Astrocyte of the hippocampus (primary cell): ENCODE data around the gene ADARB2.
"Not testable (repeated sequence)": the region's sequence is repeated elsewhere in the genome, so short reads cannot be mapped to it uniquely, and the experiment has no call there.

Experiments used
- DNase-seq: peaks from one replicate; pipeline ENCODE4 v3.0.0; 2011; ENCODE audit warnings: low read depth, low spot score

Gene ADARB2

DNA sequence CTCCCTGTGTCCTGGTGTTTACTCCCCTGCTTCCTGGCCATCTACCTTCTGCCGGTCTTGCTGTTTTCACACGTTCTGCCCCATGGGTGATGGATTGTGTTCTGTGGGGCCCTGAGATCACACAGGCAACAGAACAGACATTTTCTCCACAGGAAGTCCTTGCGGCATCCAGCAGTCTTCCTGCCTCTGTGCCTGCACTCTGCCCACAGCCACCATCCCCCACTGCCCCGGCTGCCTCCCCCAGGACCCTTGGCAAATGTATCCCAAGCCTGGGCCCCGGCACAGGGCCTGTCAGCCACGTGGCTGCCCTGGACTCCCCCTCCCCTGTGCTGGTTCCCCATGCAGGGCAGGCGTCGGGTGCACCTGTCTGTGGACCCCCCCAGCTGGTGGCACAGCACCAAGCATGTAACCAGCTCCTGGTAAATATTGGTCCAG is 497.0 kb downstream of the ADARB2 start:
- DNase-seq: no peak

DNA sequence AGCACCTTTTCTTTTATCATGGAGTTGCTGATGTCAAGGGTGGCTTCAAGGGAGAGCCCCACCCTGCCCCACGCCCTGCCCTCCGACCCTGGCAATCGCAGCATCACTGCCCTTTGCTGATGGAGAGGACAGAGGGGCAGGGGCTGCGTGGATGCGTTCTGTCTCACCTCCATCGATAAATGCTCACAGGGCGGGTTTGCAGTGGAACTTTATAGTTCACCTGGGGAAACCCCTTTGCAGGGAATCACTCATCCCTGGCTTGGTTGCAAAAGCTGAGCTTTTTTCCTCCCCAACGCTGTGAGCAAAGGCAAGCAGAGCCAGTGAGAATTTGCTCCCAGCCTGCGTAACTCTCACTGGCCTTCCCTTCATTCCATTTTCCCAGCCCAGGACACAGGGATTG is 504.3 kb downstream of the ADARB2 start:
- DNase-seq: no peak

DNA sequence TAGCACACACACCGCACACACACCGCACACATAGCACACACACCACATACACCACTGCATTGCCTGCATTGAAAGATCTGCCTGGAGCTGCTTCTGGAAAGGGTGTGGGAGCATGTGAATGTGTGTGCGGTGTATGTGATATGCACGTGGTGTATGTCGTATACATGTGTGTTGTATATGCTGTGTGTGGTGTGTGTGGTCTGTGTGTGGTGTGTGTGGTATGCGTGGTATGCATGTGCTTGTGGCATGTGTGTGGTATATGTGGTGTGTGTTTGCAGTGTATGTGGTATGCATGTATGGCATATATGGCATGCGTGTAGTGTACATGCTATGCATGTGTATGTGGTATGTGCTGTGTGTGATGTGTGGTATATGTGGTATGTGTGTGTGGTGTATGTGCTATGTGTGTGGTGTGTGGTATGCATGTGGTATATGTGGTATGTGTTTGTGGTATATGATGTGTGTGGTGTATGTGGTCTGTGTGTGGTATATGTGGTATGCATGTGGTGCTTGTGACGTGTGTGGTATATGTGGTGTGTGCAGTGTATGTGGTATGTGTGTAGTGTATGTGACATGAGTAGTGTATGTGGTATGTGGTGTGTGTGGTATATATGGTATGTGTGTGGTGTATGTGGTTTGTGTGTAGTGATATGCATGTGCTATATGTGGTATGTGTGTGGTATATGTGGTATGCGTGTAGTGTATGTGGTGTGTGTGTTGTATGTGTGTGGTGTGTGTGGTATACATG is 505.0 kb downstream of the ADARB2 start:
- no peak for DNase-seq

DNA sequence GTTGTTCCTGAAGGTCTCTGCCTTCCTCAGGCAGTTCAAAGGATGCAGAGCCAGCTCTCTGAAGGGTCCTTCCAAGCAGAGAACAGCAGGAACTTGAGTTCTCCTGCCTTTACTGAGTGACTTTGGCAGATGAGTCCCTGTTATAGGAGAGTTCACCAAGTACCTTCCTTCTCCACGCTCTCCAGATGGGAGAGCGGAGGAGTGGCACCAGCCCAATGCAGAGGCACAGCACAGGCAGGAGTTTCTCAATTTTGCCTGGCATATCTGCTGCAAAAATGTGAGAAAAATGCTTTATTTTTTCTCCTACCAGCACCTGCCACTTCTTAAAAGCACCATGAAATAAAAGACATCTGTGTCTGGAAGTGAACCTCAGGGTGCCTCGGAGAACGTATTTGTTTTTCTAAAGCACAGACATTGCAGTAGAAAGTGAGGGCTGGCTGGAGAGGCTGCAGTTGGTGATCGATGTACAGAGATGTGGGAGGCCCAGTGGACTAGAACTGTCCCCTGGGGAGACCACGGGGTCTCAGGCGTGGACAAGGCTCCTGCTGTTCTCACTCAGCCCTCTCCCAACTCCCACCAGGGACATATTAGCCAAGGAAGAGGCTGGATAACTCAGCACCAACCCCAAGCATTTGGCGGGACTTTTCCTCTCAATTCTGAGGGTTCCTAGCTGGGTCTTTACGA is 506.6 kb downstream of the ADARB2 start:
- DNase-seq: no peak

DNA sequence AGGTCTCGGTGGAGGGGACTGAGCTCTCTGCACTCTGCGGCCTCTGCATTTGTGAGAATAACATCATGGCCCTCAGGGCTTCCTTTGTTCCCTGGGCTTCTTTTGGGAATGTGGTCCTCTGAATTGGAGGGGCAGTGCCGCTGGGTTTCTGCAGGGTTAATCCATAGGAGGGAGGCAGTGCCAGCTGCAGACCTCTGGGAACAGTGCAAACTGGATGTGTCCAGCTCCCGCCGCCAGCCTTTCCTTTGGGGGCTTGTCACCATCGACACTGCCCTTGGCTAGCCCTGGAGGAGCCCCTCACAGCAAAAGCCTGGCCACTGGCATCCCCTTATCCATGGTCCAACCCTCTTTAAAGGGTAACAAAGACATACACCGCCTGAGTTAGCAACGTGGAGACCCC is 507.2 kb downstream of the ADARB2 start:
- DNase-seq: no peak

DNA sequence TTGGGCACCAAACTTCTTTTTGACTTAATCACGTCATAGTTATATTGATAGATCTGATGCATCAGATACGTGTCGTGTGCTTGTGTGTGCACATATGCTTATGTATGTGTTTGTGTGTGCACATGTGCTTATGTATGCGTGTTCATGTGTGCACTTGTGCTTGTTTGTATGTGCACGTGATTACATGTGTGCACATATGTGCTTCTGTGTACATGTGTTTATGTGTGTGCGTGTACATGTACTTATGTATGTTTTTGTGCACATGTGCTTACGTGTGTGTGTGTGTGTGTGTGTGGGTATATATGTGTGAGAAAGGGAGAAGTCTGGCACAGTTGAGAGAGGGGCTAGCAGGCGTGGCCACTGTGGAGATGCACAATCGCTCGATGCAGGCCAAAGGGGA is 507.8 kb downstream of the ADARB2 start:
- DNase-seq: no peak

DNA sequence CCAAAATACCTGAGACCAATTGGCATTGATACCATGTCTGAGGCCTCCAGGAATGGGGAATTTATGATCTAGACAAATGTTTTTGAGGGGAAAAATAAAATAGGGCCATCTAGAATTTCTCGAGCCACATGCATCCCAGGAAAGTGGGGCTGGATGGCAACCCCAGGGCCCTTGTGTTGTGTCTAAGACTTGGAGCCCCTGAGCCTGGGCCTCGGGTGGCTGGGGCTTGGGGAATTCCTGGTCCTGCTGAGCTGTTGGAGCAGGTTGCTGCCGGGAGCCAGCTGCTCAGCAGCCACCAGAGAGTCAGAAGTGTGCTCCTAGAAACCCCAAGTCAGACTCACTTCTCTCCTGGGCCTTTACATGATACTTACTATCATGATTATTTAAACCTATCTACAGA is 508.2 kb downstream of the ADARB2 start:
- DNase-seq: no peak

DNA sequence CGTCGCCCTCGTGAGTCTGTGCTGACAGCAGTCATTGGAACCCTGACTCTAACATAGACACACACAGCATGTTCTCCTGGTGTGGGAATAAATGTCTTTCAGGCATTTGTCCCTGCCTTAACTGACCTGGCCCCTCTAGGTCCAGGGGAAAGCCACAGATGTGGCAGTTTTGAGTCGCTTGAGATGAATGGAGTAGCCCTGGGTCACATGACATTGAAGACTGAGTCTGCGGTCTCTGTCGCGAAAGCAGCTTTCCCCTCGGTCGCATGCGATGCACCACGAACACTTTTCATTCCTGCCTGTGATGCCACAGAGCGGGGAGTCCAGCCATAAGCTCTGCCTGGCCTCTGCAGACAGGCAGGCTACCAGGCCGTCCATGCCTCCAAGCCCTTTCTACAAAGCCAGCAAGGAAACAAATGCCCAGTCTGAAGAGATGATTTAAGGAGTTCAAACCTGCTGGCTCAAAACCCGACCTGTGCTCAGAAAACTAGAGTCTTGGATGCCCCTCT is 508.8 kb downstream of the ADARB2 start:
- no peak for DNase-seq

DNA sequence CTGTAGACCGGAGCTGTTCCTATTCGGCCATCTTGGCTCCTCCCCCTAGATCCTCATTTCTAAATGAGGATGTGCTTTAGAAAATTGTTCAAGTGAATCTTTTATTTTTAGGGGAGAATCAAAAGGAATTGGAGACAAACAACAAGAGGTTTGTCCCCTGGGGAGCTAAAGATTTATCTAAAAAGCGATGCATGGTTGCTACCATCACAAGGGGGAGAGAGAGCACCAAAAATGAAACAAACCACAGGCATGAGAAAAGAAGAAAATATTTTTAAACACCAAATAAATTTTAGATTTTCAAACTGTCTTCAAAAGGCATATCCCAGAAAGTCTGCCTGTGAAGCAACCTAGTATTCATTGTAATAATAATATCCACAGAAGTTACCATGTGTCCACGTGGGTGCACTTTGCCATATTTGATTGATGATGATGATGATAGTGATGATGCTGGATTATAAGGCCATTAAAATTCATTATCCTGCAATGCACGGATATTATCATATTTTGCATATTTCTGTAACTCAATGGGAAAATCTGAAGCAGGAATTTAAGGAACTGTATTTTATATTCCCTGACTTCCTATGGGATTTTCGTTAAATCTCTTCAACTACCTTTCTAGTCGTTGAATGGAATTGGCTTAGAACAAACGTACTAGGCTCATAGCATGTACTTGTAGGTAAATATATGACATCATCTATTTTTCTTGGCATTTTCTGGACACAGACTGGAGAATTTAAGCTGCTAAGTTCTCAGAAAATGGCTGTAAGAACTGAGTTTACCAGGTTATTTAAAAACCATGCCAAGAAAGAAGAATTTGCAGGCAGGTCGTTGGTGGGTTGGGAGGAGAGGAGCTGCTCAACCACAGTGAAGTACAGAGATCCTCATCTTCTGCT is 509.6 kb downstream of the ADARB2 start:
- peak; percentile 12 for DNase-seq

DNA sequence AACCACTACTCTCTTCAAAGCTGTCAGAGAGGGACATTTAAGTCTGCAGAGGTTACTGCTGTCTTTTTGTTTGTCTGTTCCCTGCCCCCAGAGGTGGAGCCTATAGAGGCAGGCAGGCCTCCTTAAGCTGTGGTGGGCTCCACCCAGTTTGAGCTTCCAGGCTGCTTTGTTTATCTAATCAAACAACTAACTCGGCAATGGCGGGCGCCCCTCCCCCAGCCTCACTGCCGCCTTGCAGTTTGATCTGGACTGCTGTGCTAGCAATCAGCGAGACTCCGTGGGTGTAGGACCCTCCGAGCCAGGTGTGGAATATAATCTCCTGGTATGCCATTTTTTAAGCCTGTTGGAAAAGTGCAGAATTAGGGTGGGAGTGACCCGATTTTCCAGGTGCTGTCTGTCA is 510.4 kb downstream of the ADARB2 start:
- not testable (repeated sequence) for DNase-seq

DNA sequence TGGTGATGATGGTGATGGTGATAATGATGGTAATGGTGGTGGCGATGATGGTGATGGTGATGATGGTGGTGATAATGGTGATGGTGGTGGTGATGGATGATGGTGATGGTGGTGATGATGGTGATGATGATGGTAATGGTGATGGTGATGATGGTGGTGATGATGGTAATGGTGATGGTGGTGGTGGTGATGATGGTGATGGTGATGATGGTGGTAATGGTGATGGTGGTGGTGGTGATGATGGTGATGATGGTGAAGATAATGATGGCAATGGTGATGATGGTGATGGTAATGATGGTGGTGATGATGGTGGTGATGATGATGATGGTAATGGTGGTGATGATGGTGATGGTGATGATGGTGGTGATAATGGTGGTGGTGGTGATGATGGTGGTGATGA is 517.5 kb downstream of the ADARB2 start:
- not testable (repeated sequence) for DNase-seq

DNA sequence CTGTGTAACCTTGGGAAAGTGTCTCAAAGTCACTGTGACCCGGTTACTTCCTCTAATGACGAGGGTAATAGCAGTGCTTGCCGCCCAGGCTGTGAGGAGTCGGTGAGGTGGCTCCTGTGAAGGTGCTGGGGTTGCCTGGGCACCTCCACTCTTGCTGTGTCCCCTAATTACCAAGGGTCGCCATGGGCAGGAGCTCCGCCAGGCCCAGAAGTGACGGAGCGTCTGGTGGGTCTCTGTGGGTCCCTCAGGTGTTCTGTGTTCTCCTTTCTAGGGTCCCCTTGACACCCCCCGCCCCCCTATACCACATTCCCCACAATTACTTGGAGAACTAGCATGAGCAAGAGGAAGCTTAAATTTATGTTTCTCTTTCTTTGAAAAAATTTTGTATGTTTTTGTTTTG is 519.7 kb downstream of the ADARB2 start:
- no peak for DNase-seq

DNA sequence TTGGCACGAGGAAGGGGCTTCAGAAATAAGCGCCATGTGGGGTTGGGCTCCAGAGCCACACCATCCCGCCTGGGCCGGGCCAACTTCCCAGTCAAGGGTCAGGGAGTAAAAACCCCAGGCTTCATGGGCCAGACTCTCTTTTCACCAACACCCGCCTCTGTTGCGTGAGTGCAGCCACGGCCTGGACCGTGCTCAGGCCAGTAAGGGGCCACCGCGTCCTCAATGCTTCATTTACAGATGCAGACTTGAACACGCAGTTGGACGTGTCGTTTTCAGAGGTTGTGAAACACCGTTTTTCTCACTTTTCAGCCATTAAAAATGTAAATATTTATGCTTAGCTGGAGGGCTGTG is 520.1 kb downstream of the ADARB2 start:
- DNase-seq: no peak

DNA sequence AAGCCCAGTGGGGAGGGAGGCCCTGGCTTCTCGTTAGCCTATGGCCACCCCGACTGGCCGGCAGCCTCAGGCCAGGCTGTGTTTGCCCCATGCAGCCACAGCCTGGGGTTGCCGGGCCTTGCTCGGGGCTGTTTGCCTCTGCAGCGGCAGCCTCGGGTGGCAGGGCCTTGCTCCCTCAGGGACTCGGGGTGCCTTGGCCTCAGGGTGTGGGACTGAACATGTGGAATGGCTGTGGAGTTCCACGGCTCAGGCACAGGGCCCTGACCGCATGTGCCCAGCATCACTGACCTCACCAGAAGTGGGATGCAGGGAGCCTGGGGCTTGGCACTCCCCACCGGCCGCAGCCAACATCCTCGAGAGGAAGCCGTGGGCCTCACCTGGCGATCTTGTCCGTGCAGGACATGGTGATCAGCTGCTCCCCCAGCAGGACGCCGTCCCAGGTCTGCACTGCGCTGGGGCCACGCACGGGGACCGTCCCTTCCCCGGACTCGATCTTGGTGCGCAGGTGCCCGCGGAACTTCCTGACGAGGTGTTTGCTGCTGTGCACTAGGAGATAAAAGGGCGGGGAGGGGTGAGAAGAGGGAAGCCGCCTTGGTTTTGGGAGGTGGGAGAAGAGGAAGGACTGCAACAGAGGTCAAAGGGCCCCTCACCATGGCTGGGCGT is 520.6 kb downstream of the ADARB2 start:
- DNase-seq: no peak

DNA sequence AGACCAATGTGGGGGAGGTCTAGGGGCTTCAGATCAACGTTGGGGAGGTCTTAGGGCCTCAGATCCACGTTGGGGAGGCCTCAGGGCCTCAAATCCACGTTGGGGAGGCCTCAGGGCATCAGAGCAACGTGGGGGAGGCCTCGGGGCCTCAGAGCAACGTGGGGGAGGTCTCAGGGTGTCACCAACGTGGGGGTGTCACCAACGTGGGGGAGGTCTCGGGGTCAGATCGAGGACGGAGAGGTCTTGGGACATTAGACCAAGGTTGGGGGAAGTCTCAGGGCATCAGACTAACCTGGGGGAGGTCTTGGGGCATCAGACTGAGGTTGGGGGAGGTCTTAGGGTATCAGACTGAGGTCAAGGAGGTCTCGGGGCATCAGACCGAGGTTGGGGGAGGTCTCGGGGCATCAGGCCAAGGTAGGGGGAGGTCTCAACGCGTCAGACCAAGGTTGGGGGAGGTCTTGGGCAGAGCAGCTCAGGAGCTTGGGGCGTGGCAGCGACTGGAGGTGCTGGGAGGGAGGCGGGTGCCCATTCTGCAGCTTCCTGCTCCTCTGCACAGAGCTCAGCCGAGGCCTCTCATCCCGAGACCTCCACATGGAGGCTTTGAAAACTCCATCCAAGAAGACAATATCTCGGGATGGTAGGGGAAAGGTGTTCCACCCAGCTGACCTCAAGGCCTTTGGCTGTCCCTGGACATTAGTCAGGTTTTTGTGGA is 521.3 kb downstream of the ADARB2 start:
- no peak for DNase-seq

DNA sequence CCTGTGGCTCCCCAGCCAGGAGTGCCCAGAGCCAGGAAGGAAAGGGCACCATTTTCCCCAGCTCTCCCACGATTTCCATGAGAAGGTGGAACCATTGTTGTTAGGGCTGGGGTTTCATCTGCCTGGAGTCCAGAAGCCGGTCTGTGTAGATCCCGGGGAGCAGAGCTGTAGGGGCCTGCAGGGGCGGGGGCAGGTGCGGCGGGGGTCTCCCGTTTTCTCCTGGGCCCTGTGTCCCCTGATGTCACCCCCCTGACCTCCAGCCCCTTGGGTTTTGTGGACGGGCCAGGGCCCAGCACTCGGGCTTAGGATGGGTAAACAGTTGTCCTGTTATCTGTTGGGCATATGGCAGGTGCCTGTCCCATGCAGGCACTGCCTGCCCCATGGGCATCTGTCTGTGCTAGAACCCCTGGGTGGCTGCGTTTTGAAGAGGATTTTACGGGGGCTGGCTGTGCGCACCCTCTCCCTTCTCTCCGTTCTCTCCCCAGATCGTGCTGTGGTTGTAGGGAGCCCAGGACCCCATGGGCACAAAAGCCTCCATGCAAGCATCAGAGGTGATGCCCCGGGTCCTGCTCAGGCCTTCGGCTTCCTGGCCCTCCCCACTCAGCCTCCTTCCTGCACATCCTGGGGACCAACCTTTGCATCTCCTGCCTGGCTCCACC is 522.3 kb downstream of the ADARB2 start:
- DNase-seq: no peak

DNA sequence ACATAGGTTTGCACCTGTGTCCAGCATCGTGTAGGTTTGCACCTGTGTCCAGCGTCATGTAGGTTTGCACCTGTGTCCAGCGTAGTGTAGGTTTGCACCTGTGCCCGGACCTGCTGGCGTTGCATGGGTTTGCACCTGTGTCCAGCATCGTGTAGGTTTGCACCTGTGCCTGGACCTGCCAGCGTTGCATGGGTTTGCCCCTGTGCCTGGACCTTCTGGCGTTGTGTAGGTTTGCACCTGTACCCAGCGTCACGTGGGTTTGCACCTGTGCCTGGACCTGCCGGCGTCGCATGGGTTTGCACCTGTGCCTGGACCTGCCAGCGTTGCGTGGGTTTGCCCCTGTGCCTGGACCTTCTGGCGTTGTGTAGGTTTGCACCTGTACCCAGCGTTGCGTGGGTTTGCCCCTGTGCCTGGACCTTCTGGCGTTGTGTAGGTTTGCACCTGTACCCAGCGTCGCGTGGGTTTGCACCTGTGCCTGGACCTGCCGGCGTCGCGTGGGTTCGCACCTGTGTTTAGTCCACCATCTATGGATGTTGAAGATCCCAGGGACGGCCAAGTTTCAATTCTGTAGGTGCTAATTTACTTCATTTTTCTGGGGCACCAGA is 523.2 kb downstream of the ADARB2 start:
- DNase-seq: no peak

DNA sequence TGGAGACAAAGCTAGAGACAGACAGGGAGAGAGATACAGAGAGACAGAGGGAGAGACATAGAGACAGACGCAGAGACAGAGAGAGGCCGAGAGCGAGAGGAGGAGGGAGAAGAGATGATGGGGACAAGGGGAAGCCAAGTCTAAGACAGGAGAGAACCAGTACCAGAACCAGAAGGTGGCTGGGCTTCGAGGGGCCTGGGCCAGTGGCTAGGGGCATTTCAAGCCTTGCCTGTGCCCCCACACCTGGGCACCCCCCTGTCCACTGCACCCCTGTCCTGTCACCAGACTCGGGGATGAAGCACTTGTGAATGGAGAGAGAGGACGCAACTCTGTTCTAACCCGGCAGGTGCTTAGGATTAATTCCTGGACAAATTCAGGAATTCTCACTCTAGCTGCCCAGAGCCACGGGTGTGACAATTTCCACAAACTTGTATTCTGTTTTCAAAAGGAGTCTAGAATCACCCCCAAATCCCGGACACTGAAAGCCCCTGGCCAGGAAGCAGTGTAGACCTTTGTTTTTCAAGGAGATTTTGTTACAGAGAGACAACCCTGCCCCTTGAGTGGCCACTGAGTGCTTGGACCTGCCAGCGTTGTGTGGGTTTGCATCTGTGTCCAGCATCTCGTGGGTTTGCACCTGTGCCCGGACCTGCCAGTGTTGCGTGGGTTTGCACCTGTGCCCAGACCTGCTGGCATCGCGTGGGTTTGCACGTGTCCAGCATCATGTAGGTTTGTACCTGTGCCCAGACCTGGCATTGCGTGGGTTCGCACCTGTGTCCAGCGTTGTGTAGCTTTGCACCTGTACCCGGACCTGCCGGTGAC is 523.9 kb downstream of the ADARB2 start:
- no peak for DNase-seq

DNA sequence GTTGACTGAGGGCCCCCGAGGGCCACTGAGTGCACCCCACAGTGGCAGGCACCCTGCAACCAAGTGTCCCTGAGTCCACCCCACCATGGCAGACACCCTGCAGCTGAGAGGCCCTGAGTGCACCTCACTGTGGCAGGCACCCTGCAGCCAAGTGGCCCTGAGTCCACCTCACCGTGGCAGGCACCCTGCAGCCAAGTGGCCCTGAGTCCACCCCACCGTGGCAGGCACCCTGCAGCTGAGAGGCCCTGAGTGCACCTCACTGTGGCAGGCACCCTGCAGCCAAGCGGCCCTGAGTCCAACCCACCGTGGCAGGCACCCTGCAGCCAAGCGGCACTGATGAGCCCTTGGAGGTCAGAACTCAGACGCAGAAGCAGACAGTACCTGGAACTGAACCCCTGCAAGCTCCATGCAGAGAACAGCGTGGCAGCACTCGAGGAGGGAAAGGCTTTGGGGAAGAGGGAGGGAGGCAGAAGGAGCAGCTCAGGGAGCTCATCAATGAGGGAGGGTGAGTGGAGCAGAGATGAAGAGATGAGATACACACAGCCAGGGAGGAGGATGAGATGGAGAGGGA is 524.7 kb downstream of the ADARB2 start:
- no peak for DNase-seq
